ENCODE results near the gene TTLL12. TPM values are rescaled to one million over a fixed set of nuclear protein-coding genes. Genes with fewer than 3 reads are reported as not detected.

Gene TTLL12
- total RNA-seq, 1 donor from 2014 or later = 53.7 TPM

DNA sequence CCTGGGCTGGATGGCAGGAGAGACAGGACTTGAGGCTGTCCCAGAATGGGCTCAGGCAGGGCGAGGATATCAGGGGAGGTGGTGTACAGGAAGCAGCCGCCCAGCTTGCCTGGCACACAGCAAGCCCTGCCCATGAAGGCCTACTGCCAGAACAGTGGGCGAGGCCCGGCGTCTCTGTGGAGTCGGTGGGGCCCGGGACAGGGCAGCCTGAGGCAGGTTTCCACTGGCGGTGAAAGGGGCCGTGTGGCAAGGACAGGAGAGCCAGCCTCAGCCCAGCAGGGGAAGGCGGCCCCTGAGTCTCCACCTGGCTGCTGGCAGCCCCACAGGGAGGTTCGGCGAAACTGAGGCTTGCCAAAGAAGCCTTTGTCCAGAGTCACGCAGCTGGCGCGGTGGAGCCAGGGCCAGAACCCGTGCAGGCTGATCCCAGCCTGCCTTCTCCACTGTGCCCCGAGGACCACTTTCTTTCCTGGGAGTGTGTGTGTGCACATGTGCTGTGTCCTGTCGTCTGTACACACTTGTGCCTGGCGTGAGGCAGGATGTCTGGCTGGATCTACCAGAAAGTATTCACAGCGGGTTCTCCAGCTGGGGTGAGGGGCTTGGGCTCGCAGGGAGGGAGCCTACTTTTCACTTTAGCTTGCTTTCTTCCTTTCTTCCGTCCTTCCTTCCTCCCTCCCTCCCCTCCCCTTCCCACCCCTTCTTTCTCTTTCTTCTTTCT, 34.4 kb downstream of the TTLL12 start:
- FAIRE-seq (no peak), DNase-seq (ENCODE audit: low read depth) (peak; percentile 63)
- TF ChIP-seq CTCF (IDR thresholded peaks at IDR 0.05; ENCODE audit: insufficient read depth, low read length, severe bottlenecking) = no peak
- Histone ChIP-seq H3K27me3 (ENCODE audit: control insufficient read depth, insufficient read depth, low read length) (no peaks in the 10 kb centered on the region), H3K36me3 (ENCODE audit: control insufficient read depth, insufficient read depth, low read length) (peaks cover 15% of the 10 kb centered on the region), H3K4me3 (ENCODE audit: low read depth, low read length) (peak overlapping the region; percentile 91)

DNA sequence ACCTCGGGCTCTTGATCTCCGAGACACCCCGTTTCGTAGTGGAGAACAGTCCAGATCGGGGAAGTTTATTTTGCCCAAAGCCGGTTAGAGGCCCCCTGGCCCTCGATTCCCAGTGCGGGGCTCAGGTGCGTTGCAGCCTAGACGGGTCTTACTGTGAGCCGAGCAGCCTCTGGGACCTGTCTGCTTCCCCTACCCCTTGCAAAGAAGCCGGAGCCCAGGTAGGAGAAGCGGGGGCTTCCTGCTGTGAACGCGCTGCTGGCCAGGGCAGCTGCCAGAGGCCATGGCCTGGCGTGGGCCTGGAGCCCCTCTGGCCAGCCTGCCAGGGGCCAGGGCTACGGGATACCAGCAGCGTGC, 35.0 kb downstream of the TTLL12 start:
- FAIRE-seq (no peak), DNase-seq (ENCODE audit: low read depth) (no peak)
- H3K36me3 ChIP-seq (ENCODE audit: control insufficient read depth, insufficient read depth, low read length) = peaks cover 15% of the 10 kb centered on the region

GRCh38 chr22:43151251-43152002, 35.5 kb downstream of the TTLL12 start, which contains the start of gene TSPO:
Gene TSPO, plus strand, starts transcription at chr22:43151559. Its CDS starts 7,680 bp downstream, at chr22:43159239.
- FAIRE-seq = no peak
- Histone ChIP-seq H3K27me3 (ENCODE audit: control insufficient read depth, insufficient read depth, low read length) (no peaks in the 10 kb centered on the region), H3K4me3 (ENCODE audit: low read depth, low read length) (peak within 1 kb of the TSS; percentile 91), H3K36me3 (ENCODE audit: control insufficient read depth, insufficient read depth, low read length) (peaks cover 15% of the 10 kb centered on the region)
- DNase-seq (ENCODE audit: low read depth) = no peak
- TF ChIP-seq CTCF (IDR thresholded peaks at IDR 0.05; ENCODE audit: insufficient read depth, low read length, severe bottlenecking) = no peak

More for the DNA sequence above, 35.0 kb downstream of the TTLL12 start:
- Histone ChIP-seq H3K4me3 (ENCODE audit: low read depth, low read length) (peak overlapping the region; percentile 91), H3K27me3 (ENCODE audit: control insufficient read depth, insufficient read depth, low read length) (no peaks in the 10 kb centered on the region)
- TF ChIP-seq CTCF (IDR thresholded peaks at IDR 0.05; ENCODE audit: insufficient read depth, low read length, severe bottlenecking) = no peak

DNA sequence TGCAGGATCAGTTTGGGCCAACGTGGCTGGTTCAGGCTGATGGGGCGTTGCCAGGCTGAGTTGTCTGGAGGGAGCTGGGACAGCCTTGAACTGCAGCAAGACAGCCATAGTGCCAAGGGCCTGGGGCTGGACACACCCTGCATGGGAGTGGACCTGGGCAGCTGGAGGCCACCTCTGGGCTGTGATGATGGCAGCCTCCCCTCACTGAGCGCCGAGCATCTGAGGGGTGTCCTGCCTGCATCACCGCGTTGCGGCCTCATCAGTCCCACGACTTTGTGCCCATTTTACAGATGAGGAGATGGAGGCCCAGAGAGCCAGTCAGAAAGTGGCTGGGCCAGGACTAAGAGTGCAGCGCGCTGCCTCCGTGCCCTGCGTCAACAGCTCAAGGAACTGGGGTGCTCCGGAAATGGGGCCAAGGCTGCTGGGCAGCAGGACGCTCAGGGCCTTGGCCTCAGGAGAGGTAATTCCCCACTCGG, 36.2 kb downstream of the TTLL12 start:
- Histone ChIP-seq H3K4me3 (ENCODE audit: low read depth, low read length) (peak overlapping the region; percentile 91), H3K27me3 (ENCODE audit: control insufficient read depth, insufficient read depth, low read length) (no peaks in the 10 kb centered on the region), H3K36me3 (ENCODE audit: control insufficient read depth, insufficient read depth, low read length) (peaks cover 11% of the 10 kb centered on the region)
- no peak for TF ChIP-seq CTCF (IDR thresholded peaks at IDR 0.05; ENCODE audit: insufficient read depth, low read length, severe bottlenecking)
- DNase-seq (ENCODE audit: low read depth) (no peak), FAIRE-seq (no peak)

DNA sequence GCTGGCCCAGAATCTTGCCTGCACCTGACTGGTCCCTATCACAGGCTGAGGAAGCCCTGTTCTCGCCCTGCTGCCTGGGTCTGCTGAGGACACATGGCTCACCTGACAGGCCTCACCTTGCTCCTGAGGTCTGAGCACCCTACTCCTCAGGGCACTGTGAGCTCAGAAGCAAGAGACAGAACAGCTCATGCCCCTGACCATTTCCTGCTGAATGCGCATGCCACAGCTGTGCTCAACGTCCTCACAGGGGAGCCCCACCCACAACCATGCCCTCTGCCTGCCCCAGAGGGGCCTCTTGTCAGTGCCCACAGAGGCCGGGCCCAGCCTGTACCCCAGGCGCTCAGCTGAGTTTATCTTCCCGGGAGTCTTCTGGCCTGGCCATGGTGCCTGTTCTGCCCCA, 38.4 kb downstream of the TTLL12 start:
- DNase-seq (ENCODE audit: low read depth) (peak; percentile 52), FAIRE-seq (no peak)
- H3K27me3 ChIP-seq (ENCODE audit: control insufficient read depth, insufficient read depth, low read length) = no peaks in the 10 kb centered on the region
- TF ChIP-seq CTCF (IDR thresholded peaks at IDR 0.05; ENCODE audit: insufficient read depth, low read length, severe bottlenecking) = no peak
- no peak overlapping the region for H3K4me3 ChIP-seq (ENCODE audit: low read depth, low read length)
- H3K36me3 ChIP-seq (ENCODE audit: control insufficient read depth, insufficient read depth, low read length) = no peaks in the 10 kb centered on the region

Data from bronchial epithelial cell (primary cell).